ENCODE data around the gene PTPRG.
A peak's percentile ranks its signal among the peaks of the same experiment; 100 is the strongest.

DNA sequence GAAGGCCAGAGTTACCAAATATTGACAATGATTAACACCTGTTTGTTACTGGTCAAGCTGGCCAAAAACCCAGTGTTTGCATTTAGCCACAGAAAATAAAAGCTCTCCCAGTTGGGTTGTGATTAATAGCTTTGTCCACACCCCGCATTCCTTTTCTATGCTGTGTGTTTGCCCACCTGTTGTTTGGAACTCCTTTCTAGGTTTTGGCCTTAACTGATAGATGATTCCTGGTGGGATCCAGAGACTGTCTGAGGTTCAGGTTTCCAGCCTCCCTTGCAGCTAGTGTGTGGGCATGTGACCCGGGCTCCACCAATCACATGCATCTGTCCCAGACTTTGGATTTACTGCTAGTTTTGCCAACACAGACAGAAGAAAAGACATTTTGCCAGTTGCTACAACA lies 83.8 kb downstream of the PTPRG start:
- TF ChIP-seq EZH2 (conservative IDR thresholded peaks at IDR 0.05; ENCODE audit: low read depth, low read length), result no peak
- peak; percentile 36; the same call in 1 of the 2 replicates for TF ChIP-seq FOSL2 (CRISPR knock-in tag; IDR thresholded peaks at IDR 0.05)
- TF ChIP-seq, protein P1, sequence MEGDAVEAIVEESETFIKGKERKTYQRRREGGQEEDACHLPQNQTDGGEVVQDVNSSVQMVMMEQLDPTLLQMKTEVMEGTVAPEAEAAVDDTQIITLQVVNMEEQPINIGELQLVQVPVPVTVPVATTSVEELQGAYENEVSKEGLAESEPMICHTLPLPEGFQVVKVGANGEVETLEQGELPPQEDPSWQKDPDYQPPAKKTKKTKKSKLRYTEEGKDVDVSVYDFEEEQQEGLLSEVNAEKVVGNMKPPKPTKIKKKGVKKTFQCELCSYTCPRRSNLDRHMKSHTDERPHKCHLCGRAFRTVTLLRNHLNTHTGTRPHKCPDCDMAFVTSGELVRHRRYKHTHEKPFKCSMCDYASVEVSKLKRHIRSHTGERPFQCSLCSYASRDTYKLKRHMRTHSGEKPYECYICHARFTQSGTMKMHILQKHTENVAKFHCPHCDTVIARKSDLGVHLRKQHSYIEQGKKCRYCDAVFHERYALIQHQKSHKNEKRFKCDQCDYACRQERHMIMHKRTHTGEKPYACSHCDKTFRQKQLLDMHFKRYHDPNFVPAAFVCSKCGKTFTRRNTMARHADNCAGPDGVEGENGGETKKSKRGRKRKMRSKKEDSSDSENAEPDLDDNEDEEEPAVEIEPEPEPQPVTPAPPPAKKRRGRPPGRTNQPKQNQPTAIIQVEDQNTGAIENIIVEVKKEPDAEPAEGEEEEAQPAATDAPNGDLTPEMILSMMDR (CRISPR knock-in tag; IDR thresholded peaks at IDR 0.05), result no peak
- TF ChIP-seq, protein P2, sequence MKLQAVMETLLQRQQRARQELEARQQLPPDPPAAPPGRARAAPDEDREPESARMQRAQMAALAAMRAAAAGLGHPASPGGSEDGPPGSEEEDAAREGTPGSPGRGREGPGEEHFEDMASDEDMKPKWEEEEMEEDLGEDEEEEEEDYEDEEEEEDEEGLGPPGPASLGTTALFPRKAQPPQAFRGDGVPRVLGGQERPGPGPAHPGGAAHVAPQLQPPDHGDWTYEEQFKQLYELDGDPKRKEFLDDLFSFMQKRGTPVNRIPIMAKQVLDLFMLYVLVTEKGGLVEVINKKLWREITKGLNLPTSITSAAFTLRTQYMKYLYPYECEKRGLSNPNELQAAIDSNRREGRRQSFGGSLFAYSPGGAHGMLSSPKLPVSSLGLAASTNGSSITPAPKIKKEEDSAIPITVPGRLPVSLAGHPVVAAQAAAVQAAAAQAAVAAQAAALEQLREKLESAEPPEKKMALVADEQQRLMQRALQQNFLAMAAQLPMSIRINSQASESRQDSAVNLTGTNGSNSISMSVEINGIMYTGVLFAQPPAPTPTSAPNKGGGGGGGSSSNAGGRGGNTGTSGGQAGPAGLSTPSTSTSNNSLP (IDR thresholded peaks at IDR 0.05; ENCODE audit: low read depth, low read length), result peak; percentile 19; the same call in 1 of the 2 replicates
- TF ChIP-seq, protein P3, sequence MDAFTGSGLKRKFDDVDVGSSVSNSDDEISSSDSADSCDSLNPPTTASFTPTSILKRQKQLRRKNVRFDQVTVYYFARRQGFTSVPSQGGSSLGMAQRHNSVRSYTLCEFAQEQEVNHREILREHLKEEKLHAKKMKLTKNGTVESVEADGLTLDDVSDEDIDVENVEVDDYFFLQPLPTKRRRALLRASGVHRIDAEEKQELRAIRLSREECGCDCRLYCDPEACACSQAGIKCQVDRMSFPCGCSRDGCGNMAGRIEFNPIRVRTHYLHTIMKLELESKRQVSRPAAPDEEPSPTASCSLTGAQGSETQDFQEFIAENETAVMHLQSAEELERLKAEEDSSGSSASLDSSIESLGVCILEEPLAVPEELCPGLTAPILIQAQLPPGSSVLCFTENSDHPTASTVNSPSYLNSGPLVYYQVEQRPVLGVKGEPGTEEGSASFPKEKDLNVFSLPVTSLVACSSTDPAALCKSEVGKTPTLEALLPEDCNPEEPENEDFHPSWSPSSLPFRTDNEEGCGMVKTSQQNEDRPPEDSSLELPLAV (CRISPR knock-in tag; conservative IDR thresholded peaks at IDR 0.05; ENCODE audit: low read depth), result no peak
- TF ChIP-seq ARID2 (CRISPR knock-in tag; IDR thresholded peaks at IDR 0.05; ENCODE audit: borderline replicate concordance), result no peak
- TF ChIP-seq SP1 (IDR thresholded peaks at IDR 0.05), result no peak
- TF ChIP-seq SP1 (CRISPR knock-in tag; IDR thresholded peaks at IDR 0.05), result no peak
- no peak for TF ChIP-seq ZNF841 (CRISPR knock-in tag; IDR thresholded peaks at IDR 0.05; ENCODE audit: borderline replicate concordance)
- TF ChIP-seq ZIK1 (CRISPR knock-in tag; IDR thresholded peaks at IDR 0.05; ENCODE audit: borderline replicate concordance, low read depth), result no peak
- TF ChIP-seq GABPA (IDR thresholded peaks at IDR 0.05; ENCODE audit: low read depth, low read length), result no peak
- TF ChIP-seq GABPA (CRISPR knock-in tag; IDR thresholded peaks at IDR 0.05; ENCODE audit: low read depth), result no peak
- no peak for TF ChIP-seq ASH2L (IDR thresholded peaks at IDR 0.05; ENCODE audit: insufficient read length, low read depth, low read length)
- TF ChIP-seq, protein P4, sequence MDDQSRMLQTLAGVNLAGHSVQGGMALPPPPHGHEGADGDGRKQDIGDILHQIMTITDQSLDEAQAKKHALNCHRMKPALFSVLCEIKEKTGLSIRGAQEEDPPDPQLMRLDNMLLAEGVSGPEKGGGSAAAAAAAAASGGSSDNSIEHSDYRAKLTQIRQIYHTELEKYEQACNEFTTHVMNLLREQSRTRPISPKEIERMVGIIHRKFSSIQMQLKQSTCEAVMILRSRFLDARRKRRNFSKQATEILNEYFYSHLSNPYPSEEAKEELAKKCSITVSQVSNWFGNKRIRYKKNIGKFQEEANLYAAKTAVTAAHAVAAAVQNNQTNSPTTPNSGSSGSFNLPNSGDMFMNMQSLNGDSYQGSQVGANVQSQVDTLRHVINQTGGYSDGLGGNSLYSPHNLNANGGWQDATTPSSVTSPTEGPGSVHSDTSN (CRISPR knock-in tag; IDR thresholded peaks at IDR 0.05; ENCODE audit: borderline replicate concordance), result no peak
- TF ChIP-seq CREB1 (IDR thresholded peaks at IDR 0.05), result no peak
- TF ChIP-seq CREB1 (CRISPR knock-in tag; IDR thresholded peaks at IDR 0.05), result peak; percentile 45; the same call in 1 of the 2 replicates
- TF ChIP-seq TCF12 (IDR thresholded peaks at IDR 0.05), result no peak
- no peak for TF ChIP-seq TCF12 (CRISPR knock-in tag; IDR thresholded peaks at IDR 0.05)

Data from HepG2 (cell line).